Mesodermal cell (in vitro differentiated cells): ENCODE measurements around the gene THOC3.
"Not testable (repeated sequence)": the region's sequence is repeated elsewhere in the genome, so short reads cannot be mapped to it uniquely, and the experiment has no call there.

Experiments
- H3K27ac ChIP-seq: 2 replicates; pipeline ENCODE4 v1.7.0; 2013; ENCODE audit warnings: mild to moderate bottlenecking, low read depth, low read length, moderate library complexity; ENCODE audit not compliant: severe bottlenecking
- H3K36me3 ChIP-seq: 2 replicates; pipeline ENCODE4 v1.7.1; 2013; ENCODE audit warnings: mild to moderate bottlenecking, low read length, moderate library complexity; ENCODE audit not compliant: control insufficient read depth, insufficient read depth
- H3K4me1 ChIP-seq: one replicate; pipeline ENCODE4 v1.7.1; 2013; ENCODE audit warnings: mild to moderate bottlenecking, low read length; ENCODE audit not compliant: insufficient read depth, control insufficient read depth, poor library complexity, severe bottlenecking
- H3K4me3 ChIP-seq: 2 replicates; pipeline ENCODE4 v1.7.0; 2013; ENCODE audit warnings: low read length, control low read depth, mild to moderate bottlenecking; ENCODE audit not compliant: insufficient read depth, poor library complexity, severe bottlenecking; ENCODE audit errors: extremely low read depth
- H3K9me3 ChIP-seq: 2 replicates; pipeline ENCODE4 v1.7.1; 2013; ENCODE audit warnings: mild to moderate bottlenecking, low read length, moderate library complexity; ENCODE audit not compliant: control insufficient read depth
- WGBS, 2 experiments: methylation state at CpG; one replicate each; pipeline ENCODE4 v1.1.5; 2013; ENCODE audit warnings: missing lambda C conversion rate in 2 of 2; ENCODE audit not compliant: insufficient coverage in 2 of 2; 5-methylcytosine and 5-hydroxymethylcytosine counted together

THOC3 gene

GRCh38 chr5:175979371-175979995, 11.4 kb upstream of the THOC3 start:
- not testable (repeated sequence) for H3K4me3 ChIP-seq, H3K27ac ChIP-seq, H3K4me1 ChIP-seq, H3K36me3 ChIP-seq, H3K9me3 ChIP-seq
- no CpG with 5 or more reads among the region's 17 CpGs for WGBS, 2 experiments

- not testable (repeated sequence) for H3K9me3 ChIP-seq, H3K36me3 ChIP-seq, H3K4me1 ChIP-seq, H3K27ac ChIP-seq
- H3K4me3 ChIP-seq: peak overlapping the region; percentile 54
- WGBS, 2 experiments: 0 to 54% methylated on average over 1 to 2 of the region's 6 CpGs
These were observed 266 bp upstream of the THOC3 start for GRCh38 chr5:175968381-175968780.

- H3K27ac ChIP-seq, H3K4me1 ChIP-seq, H3K4me3 ChIP-seq, H3K9me3 ChIP-seq, H3K36me3 ChIP-seq: not testable (repeated sequence)
- no CpG with 5 or more reads among the region's 8 CpGs for WGBS, 2 experiments
These were observed 5.8 kb downstream of the THOC3 start for GRCh38 chr5:175962329-175962728.

GRCh38 chr5:175960228-175960627, 7.9 kb downstream of the THOC3 start:
- WGBS, 2 experiments: 83 to 100% methylated on average over 1 of the region's 6 CpGs
- H3K9me3 ChIP-seq, H3K27ac ChIP-seq, H3K4me3 ChIP-seq, H3K4me1 ChIP-seq, H3K36me3 ChIP-seq: not testable (repeated sequence)

- H3K9me3 ChIP-seq, H3K36me3 ChIP-seq, H3K4me3 ChIP-seq, H3K27ac ChIP-seq, H3K4me1 ChIP-seq: not testable (repeated sequence)
- whole genome bisulfite sequencing, 2 experiments: 100% methylated on average over 1 to 2 of the region's 2 CpGs
These were observed 9.6 kb downstream of the THOC3 start for GRCh38 chr5:175958515-175958914.

GRCh38 chr5:175954107-175954506, 14.0 kb downstream of the THOC3 start:
- H3K9me3 ChIP-seq, H3K27ac ChIP-seq, H3K36me3 ChIP-seq, H3K4me1 ChIP-seq, H3K4me3 ChIP-seq: not testable (repeated sequence)
- WGBS, 2 experiments: 43 to 60% methylated on average over 1 of the region's 6 CpGs

- H3K4me1 ChIP-seq, H3K4me3 ChIP-seq, H3K36me3 ChIP-seq, H3K9me3 ChIP-seq, H3K27ac ChIP-seq: not testable (repeated sequence)
- WGBS, 2 experiments: no CpG with 5 or more reads among the region's 8 CpGs
These were observed 15.3 kb downstream of the THOC3 start for GRCh38 chr5:175952810-175953209.

GRCh38 chr5:175951339-175951969, 16.7 kb downstream of the THOC3 start:
- not testable (repeated sequence) for H3K4me3 ChIP-seq, H3K4me1 ChIP-seq, H3K9me3 ChIP-seq, H3K36me3 ChIP-seq, H3K27ac ChIP-seq
- no CpG with 5 or more reads among the region's 12 CpGs for WGBS, 2 experiments

GRCh38 chr5:175948329-175949108, 19.6 kb downstream of the THOC3 start:
- H3K9me3 ChIP-seq: not testable (repeated sequence)
- WGBS, 2 experiments: no CpG with 5 or more reads among the region's 10 CpGs

GRCh38 chr5:175943253-175943652, 24.9 kb downstream of the THOC3 start:
- WGBS, 2 experiments: 80 to 100% methylated on average over 1 of the region's 7 CpGs
- not testable (repeated sequence) for H3K36me3 ChIP-seq, H3K4me1 ChIP-seq, H3K27ac ChIP-seq, H3K9me3 ChIP-seq, H3K4me3 ChIP-seq

More at GRCh38 chr5:175948329-175949108, 19.6 kb downstream of the THOC3 start:
- not testable (repeated sequence) for H3K27ac ChIP-seq, H3K4me3 ChIP-seq, H3K36me3 ChIP-seq, H3K4me1 ChIP-seq

GRCh38 chr5:175940632-175941031, 27.5 kb downstream of the THOC3 start:
- not testable (repeated sequence) for H3K36me3 ChIP-seq, H3K27ac ChIP-seq, H3K4me3 ChIP-seq, H3K9me3 ChIP-seq, H3K4me1 ChIP-seq
- WGBS, 2 experiments: no CpG with 5 or more reads among the region's 2 CpGs
